KMS-11 (cell line): ENCODE results near the gene CYGB.
"Not testable (repeated sequence)": the region's sequence is repeated elsewhere in the genome, so short reads cannot be mapped to it uniquely, and the experiment has no call there.

ENCODE experiments used
- H2AFZ ChIP-seq: fragments of 200-600 bp; sonication (generic); 2 replicates; pipeline ENCODE4 v1.6.1; 2016; ENCODE audit warnings: antibody characterized with exemption, mixed run types, low read depth
- H3K27ac ChIP-seq: fragments of 200-600 bp; sonication (generic); 2 replicates; pipeline ENCODE4 v1.6.1; 2016; ENCODE audit warnings: mild to moderate bottlenecking, mixed run types
- H3K27me3 ChIP-seq: fragments of 200-600 bp; sonication (generic); 2 replicates; pipeline ENCODE4 v1.6.1; 2017; ENCODE audit warnings: mild to moderate bottlenecking, low read depth, mixed run types, moderate library complexity; ENCODE audit not compliant: insufficient read depth
- H3K36me3 ChIP-seq: fragments of 200-600 bp; sonication (generic); 2 replicates; pipeline ENCODE4 v1.6.1; 2017; ENCODE audit warnings: mild to moderate bottlenecking, mixed run types; ENCODE audit not compliant: insufficient read depth
- H3K4me1 ChIP-seq: fragments of 200-600 bp; sonication (generic); 2 replicates; pipeline ENCODE4 v1.6.1; 2016; ENCODE audit warnings: mild to moderate bottlenecking, low read depth, mixed run types; ENCODE audit not compliant: poor library complexity, severe bottlenecking
- H3K4me2 ChIP-seq: fragments of 200-600 bp; sonication (generic); 2 replicates; pipeline ENCODE4 v1.7.0; 2016; ENCODE audit warnings: mild to moderate bottlenecking, mixed run types
- H3K4me3 ChIP-seq: fragments of 200-600 bp; sonication (generic); IDR thresholded peaks from 2 replicates; pipeline ENCODE4 v1.6.1; 2017; ENCODE audit warnings: low read depth, low read length, mixed read lengths; ENCODE audit not compliant: insufficient read depth
- H3K79me2 ChIP-seq: fragments of 200-600 bp; sonication (generic); 2 replicates; pipeline ENCODE4 v1.6.1; 2016; ENCODE audit warnings: low read depth, mixed run types; ENCODE audit not compliant: insufficient read depth
- H3K9ac ChIP-seq: fragments of 200-600 bp; sonication (generic); 2 replicates; pipeline ENCODE4 v1.6.1; 2016; ENCODE audit warnings: mild to moderate bottlenecking, mixed run types
- H4K20me1 ChIP-seq: fragments of 200-600 bp; sonication (generic); 2 replicates; pipeline ENCODE4 v1.6.1; 2016; ENCODE audit warnings: mild to moderate bottlenecking, mixed run types; ENCODE audit not compliant: insufficient read depth
- TF ChIP-seq, protein P1 (sequence below): fragments of 200-600 bp; sonication (generic); conservative IDR thresholded peaks from 2 replicates; pipeline ENCODE4 v1.6.1; 2017; ENCODE audit warnings: low read depth, mild to moderate bottlenecking, antibody characterized with exemption, low read length, moderate library complexity, mixed read lengths

Gene CYGB

DNA sequence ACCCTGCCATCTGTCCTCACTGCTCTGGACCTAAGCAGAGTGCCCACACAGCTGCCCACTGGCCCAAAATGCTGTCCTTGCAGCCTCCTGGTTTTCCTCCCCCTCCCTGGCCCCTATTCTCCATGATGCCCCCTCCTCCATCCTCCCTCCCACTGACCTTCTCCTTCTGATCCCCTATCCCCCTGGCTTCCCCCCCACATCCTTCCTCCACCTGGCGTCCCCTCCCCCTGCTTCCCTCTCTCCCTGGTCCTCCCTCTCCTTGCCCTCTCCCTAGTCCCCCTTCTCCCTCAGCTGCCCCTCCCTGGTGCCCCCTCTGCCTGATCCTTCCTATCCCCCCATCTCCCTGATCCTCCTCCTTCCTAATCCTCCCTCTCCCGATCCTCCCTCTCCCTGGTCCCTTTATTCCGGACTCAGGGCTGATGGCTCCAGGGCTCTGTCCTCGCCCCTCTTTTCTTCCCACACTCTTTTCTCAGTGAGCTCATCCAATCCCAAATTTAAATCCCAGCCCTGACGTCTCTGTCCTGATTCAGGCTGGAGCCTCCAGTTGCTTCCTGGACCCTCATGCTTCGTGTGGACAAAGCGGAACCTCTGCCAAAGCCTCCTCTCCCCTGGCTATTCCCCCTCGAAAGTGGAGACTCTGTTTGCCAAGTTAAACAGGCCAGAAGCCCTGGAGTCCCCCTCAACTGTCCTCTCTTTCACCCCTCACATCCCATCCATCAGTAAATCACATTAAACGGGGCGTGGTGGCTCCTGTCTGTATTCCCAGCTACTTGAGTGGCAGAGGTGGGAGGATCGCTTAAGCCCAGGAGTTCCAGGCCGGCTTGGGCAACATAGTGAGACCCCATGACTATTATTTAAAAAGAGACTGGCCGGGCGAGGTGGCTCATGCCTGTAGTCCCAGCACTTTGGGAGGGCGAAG is 18.2 kb downstream of the CYGB start:
- H4K20me1 ChIP-seq: no peaks in the 10 kb centered on the region
- H3K4me3 ChIP-seq: no peak overlapping the region
- H3K36me3 ChIP-seq: no peaks in the 10 kb centered on the region
- H2AFZ ChIP-seq: no peak overlapping the region
- peaks cover 49% of the 10 kb centered on the region for H3K27me3 ChIP-seq
- H3K4me2 ChIP-seq: no peak overlapping the region
- H3K4me1 ChIP-seq: peaks cover 4% of the 10 kb centered on the region
- no peak overlapping the region for H3K27ac ChIP-seq
- no peaks in the 10 kb centered on the region for H3K79me2 ChIP-seq
- no peak overlapping the region for H3K9ac ChIP-seq
- TF ChIP-seq, protein P1, sequence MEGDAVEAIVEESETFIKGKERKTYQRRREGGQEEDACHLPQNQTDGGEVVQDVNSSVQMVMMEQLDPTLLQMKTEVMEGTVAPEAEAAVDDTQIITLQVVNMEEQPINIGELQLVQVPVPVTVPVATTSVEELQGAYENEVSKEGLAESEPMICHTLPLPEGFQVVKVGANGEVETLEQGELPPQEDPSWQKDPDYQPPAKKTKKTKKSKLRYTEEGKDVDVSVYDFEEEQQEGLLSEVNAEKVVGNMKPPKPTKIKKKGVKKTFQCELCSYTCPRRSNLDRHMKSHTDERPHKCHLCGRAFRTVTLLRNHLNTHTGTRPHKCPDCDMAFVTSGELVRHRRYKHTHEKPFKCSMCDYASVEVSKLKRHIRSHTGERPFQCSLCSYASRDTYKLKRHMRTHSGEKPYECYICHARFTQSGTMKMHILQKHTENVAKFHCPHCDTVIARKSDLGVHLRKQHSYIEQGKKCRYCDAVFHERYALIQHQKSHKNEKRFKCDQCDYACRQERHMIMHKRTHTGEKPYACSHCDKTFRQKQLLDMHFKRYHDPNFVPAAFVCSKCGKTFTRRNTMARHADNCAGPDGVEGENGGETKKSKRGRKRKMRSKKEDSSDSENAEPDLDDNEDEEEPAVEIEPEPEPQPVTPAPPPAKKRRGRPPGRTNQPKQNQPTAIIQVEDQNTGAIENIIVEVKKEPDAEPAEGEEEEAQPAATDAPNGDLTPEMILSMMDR: no peak

DNA sequence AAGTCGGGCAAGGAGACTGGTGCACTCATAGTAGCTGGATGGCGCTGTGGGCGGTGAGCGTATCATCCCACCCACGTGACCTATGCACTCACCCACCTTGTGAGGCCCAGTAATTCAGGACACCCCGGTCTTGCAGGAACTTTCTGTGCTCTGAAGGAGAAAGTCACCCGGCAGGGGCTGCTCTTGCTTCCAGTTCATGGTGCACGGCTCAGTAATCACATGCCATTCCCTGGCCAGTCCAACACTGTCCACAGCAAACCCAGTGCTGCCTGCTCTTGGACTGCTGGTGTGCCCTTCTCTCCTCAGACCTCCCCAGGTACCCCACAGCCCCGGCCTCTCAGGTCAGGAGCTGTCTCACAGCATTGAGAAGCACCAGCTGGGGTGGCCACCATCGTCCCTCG is 19.9 kb downstream of the CYGB start:
- TF ChIP-seq, protein P1: no peak
- Histone ChIP-seq H4K20me1 (no peaks in the 10 kb centered on the region), H3K4me1 (no peaks in the 10 kb centered on the region)

DNA sequence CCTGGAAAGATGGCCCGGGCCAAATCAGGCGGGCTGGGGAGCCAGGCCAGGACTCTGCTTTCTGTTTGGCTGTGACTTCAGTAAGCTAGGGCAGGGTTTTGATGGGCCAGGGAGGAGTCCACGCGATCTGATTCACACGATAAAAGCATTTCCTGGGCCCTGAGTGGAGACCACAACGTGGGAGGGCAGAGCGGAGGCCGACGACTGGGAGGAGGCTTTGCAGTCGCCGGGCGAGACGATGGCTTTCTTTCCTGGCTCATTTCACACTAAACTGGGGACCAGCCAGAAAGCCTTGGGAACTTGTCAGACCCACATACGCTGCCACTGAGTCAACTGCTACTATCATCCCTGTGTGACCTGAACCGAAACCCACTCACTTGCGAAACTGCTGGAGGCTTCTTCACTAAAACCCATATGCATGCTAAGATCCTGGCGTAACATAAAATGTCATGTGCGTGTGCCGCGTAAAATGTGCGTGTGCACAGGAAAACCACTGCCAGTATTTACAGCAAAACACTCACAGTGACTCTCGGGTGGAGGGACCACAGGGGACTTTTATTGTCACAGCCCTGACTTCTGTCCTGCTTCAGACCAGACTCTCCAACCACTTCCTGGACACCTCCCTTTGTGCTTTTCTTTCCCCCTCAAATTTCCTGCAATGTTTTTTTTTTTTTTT is 22.1 kb downstream of the CYGB start:
- no peak overlapping the region for H3K4me2 ChIP-seq
- peaks cover 13% of the 10 kb centered on the region; the same call in 1 of the 2 replicates for H3K27me3 ChIP-seq
- H3K9ac ChIP-seq: no peak overlapping the region
- peaks cover 9% of the 10 kb centered on the region for H3K4me1 ChIP-seq
- no peak overlapping the region for H2AFZ ChIP-seq
- no peaks in the 10 kb centered on the region for H3K36me3 ChIP-seq
- no peaks in the 10 kb centered on the region for H3K79me2 ChIP-seq
- no peak overlapping the region for H3K27ac ChIP-seq
- no peaks in the 10 kb centered on the region for H4K20me1 ChIP-seq
- TF ChIP-seq, protein P1: no peak
- no peak overlapping the region for H3K4me3 ChIP-seq

More for the DNA sequence above, 19.9 kb downstream of the CYGB start:
- H3K27me3 ChIP-seq: peaks cover 35% of the 10 kb centered on the region
- H3K27ac ChIP-seq: no peak overlapping the region
- H3K4me3 ChIP-seq: no peak overlapping the region
- H3K36me3 ChIP-seq: no peaks in the 10 kb centered on the region
- no peak overlapping the region for H2AFZ ChIP-seq
- H3K4me2 ChIP-seq: no peak overlapping the region
- no peaks in the 10 kb centered on the region for H3K79me2 ChIP-seq
- no peak overlapping the region for H3K9ac ChIP-seq

DNA sequence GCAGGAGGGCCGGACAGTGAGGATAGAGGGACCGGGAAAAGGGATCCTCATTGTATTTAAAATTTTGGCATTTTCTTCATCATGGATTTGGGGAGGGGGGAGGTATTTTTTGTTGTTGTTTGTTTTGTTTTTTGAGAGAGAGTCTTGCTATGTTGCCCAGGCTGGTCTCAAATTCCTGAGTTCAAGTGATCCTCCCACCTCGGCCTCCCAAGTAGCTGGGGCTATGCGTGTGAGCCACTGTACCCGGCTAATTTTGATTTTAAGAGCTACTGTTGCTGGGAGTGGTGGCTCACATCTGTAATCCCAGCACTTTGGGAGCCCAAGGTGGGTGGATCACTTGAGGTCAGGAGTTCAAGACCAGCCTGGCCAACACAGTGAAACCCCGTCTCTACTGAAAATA is 23.2 kb downstream of the CYGB start:
- not testable (repeated sequence) for H3K27me3 ChIP-seq, H3K9ac ChIP-seq, H3K36me3 ChIP-seq, H3K79me2 ChIP-seq, H3K27ac ChIP-seq, H3K4me3 ChIP-seq, H2AFZ ChIP-seq, H3K4me1 ChIP-seq, H4K20me1 ChIP-seq, H3K4me2 ChIP-seq
